Coronary artery (tissue), 2 donors: Measurements from ENCODE around the gene LAS1L.
"Not testable (repeated sequence)": the region's sequence is repeated elsewhere in the genome, so short reads cannot be mapped to it uniquely, and the experiment has no call there.

ENCODE experiments used
- DNase-seq: peaks from one replicate; pipeline ENCODE4 v3.0.0-alpha.2; 2017; ENCODE audit warnings: low spot score
- H3K27ac ChIP-seq, 2 donors: fragments of 200-600 bp; sonication (generic); one replicate each; pipeline ENCODE4 v1.5.1; 2016 to 2019
- H3K4me3 ChIP-seq: fragments of 200-600 bp; sonication (generic); 2 replicates; pipeline ENCODE4 v1.5.1; 2016; ENCODE audit warnings: mild to moderate bottlenecking, moderate library complexity
- TF ChIP-seq, protein P1 (sequence below): fragments of 200-600 bp; sonication (generic); IDR thresholded peaks from one replicate; pipeline ENCODE4 v1.5.1; 2019; ENCODE audit warnings: antibody characterized with exemption

LAS1L gene

DNA sequence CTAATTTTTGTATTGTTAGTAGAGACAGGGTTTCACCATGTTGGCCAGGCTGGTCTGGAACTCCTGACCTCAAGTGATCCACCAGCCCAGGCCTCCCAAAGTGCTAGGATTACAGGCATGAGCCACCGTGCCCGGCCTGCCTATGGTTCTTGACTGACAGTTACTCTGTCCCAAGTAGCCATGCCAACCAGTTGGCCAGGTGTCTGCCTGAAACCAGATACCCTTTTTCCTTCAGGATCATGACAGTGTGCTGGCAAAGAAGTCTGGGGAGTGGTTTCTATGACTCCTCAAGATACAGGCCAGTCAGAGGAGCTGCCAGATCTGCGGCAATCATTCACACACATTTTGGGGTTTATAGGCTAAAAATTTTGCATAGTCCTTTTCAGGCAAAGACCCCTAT lies 1.7 kb upstream of the LAS1L start:
- H3K4me3 ChIP-seq: no peak overlapping the region
- no peak overlapping the region for H3K27ac ChIP-seq
- no peak for DNase-seq
- TF ChIP-seq, protein P1, sequence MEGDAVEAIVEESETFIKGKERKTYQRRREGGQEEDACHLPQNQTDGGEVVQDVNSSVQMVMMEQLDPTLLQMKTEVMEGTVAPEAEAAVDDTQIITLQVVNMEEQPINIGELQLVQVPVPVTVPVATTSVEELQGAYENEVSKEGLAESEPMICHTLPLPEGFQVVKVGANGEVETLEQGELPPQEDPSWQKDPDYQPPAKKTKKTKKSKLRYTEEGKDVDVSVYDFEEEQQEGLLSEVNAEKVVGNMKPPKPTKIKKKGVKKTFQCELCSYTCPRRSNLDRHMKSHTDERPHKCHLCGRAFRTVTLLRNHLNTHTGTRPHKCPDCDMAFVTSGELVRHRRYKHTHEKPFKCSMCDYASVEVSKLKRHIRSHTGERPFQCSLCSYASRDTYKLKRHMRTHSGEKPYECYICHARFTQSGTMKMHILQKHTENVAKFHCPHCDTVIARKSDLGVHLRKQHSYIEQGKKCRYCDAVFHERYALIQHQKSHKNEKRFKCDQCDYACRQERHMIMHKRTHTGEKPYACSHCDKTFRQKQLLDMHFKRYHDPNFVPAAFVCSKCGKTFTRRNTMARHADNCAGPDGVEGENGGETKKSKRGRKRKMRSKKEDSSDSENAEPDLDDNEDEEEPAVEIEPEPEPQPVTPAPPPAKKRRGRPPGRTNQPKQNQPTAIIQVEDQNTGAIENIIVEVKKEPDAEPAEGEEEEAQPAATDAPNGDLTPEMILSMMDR: no peak

DNA sequence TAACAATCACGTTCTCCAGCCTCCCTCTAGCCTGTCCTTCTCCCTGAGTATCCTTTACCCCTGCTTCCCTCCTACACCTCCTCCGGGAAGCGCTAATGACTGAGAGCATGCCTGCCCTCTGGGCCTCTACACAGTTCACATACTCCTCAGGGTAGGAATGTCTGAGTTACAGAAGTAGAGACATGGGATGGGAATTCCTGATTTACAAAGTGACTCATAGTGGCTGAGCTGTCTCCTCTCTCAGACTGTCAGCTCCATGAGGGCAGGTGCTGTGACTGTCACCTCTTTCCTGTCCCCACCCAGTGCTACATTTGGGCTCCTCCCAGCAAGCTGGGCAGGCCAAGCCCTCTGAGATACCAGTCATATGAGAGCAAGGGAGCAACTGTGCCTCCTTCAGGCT lies 2.6 kb downstream of the LAS1L start:
- H3K27ac ChIP-seq: no peak overlapping the region
- TF ChIP-seq, protein P1: no peak
- H3K4me3 ChIP-seq: no peak overlapping the region
- DNase-seq: no peak

DNA sequence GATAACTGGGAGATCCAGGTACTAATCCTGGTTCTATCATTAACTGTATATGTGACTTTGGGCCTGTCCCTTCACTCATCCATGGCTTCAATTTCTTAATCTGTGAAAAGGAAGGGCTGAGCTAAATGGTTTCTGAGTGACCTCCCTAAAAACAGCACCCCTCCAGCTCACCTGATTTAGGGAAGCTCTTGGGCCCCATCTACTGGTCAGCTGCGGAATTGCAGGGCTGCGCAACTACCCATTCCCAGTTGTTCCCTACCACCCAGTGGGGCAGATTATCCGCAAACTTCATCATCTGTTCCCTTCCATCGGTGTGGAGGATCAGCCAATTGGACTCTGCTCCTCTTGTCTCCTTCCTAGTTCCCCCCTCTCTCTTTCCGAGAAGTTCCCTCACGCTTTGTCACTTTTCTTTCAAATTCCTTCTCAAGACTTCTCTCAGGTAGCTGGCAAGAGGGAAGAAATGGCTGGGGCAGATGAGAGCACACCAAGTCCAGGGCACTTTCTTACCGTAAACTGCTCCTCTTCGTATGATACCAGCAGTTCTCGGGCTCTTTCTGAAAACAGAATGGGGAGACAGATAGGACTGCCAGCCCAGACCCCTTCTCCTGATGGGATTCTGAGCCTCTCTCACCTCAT lies 5.8 kb downstream of the LAS1L start:
- DNase-seq: no peak
- Histone ChIP-seq H3K4me3 (no peak overlapping the region), H3K27ac (no peak overlapping the region)
- TF ChIP-seq, protein P1: peak; percentile 95

DNA sequence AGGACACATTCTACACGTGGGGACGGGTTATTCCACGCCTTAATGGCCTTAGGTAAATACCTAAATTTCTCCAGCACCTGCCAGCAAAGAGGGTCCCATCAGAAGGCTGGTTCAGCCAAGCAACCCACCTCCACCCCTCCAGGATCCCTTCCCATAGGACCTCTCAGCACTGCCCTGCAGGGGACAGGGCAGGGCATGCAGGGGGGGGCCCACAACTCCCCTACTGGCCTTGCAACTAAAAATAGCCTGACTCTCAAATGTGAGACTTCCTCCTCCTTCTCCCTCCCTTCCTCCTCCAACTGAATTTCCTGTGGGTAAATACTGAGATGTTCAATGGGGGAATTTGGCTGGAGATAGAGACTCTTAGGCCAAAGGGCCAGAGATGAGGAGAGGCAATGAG lies 6.3 kb downstream of the LAS1L start:
- TF ChIP-seq, protein P1: no peak
- H3K27ac ChIP-seq: no peak overlapping the region
- no peak overlapping the region for H3K4me3 ChIP-seq
- DNase-seq: no peak

DNA sequence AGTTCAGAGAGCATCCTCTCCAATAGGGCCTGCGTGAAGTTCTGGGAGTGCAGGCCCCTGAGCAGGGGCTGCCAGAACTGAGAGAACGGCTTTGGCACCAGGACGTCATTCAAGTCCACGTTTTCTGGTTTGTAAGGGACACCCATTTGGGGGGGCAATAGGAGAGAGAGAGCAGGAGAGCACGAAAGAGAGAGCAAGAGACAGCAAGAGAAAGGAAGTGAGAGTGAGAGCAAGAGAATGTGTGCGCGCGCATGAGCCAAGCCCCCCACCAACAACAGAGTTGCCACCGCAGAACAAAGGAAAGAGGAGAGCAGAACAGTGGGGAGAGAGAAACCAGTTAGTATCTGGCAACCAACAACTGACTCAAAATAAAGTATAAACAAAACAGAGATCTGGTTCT lies 10.4 kb downstream of the LAS1L start:
- no peak overlapping the region for H3K27ac ChIP-seq
- no peak for DNase-seq
- no peak overlapping the region for H3K4me3 ChIP-seq
- TF ChIP-seq, protein P1: no peak

DNA sequence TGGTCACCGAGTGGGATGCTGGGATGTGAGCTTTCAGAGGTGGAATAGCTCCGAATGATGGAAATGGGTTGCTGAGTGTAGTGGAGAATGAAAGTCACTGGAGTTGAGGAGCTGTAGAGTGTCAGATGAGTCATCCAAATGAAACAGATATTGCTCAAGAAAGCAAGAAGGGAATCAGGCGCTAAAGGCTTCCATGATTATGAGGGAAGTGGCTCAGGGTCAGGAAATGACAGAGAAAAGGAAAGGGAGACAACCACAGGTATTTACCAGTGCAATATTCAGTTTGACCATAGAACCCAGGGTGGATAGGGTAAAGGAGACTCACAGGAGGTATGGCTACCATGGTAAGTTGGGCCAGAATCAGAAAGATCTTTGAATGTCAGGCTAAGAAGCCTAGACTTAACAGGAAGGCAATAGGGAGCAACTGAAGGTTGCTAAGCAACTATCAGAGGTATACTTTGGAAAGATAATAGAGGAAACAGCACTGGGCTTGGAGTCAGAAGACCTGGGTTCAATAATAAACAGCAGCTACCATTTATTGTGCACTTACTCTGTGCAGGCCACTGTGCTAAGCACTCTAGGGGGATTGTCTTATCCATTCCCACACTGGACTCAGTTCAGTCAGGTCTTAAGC lies 11.7 kb downstream of the LAS1L start:
- DNase-seq: no peak
- TF ChIP-seq, protein P1: no peak
- no peak overlapping the region for H3K27ac ChIP-seq
- no peak overlapping the region for H3K4me3 ChIP-seq

DNA sequence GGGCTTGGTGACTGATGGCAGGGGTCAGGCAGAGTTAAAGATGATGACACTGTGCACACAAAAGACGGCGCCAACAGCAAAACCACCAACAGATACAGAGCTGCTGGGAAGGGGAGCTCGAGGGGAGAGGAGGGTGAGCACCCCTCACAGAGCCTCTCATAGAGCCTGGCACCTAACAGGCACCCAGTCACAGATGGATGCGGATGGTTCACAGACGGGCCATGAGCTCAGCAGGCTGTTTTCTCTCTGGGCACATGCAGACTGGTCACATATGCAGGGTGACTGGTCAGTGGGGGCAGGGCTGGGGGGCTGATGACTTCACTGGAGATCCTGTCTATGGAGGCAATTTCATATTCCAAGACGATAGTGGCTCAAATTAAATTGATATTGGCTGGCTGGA lies 15.1 kb downstream of the LAS1L start:
- H3K27ac ChIP-seq, DNase-seq, H3K4me3 ChIP-seq: not testable (repeated sequence)

DNA sequence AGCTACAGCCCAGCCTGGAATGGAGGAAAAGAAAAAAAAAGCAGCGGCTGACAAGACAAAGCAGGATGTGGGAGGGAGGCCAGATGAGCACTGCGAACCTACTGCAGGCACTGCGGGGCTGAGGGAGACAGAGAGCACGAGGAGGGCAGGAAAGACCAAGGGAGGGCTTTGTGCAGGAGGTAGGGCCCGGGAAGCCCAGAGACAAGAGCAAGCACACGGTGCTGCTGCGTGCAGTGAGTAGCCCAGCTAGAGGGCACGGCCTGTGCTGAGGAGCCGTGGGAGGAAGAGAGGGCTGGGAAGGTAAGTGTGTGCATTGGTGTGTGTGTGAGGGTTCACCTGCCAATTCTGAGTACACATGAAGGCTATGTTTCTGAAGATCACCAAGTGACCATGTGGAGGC lies 15.6 kb downstream of the LAS1L start:
- DNase-seq, H3K27ac ChIP-seq, H3K4me3 ChIP-seq: not testable (repeated sequence)
